ENCODE results near the gene OR10G3.
"Not testable (repeated sequence)": the region's sequence is repeated elsewhere in the genome, so short reads cannot be mapped to it uniquely, and the experiment has no call there.

OR10G3 gene

DNA sequence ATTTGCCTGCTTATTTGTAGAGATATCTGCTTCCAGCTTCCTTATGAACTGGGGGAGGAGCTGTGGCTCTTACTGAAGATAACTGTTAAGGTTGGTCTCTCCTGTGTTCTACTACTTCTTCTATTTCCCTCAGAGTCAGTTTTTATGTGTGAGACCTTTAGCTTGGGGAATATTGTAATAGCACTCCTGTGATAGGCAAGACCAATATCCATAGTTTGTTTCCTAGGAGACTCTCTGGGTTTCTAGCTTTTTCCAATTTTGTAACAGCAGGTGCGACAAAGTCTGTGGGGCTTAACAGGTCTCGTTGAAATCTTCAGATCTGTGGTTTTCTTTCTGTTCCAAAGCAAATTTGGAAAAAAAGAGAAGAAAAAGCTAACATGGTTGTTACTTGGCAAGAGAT lies at the start of gene OR10G3:
Gene OR10G3, minus strand, starts transcription at position 101 of the 400 bp plus-strand sequence. CDS start 9,332 bp downstream, outside the sequence.
- DNase-seq, result no peak

DNA sequence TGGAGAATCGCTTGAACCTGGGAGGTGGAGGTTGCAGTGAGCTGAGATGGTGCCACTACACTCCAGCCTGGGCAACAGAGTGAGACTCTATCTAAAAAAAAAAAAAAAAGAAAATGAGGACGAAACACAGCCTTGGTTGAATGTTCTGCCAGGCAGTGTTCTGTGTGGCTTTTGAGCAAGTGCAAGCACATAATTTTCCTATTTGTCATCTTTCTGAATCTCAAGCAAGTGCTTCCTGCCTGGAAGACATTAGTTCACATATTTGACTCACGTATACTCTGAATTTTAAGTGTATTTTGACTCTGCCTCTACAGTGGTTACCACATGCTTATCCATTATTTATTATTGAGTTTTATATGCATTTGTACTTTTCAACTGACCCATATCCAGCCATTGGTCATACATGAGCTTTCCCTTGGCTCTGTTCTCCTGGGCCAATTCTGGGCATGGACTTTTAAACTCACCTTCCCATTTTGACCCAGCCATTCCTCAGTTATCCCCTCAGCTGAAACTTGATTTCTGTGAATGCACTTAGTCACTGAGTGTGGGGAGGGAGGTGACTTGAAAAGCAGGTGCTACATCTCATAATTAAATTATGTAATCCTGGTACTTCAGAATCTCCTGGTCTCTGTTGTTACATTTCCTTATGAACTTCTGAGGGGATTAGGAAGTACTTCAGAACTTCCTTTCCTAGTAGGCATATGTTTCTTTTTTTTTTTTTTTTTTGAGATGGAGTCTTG lies 46.8 kb upstream of the OR10G3 start:
- no peak for DNase-seq

GRCh38 chr14:21617614-21618013 lies 37.7 kb upstream of the OR10G3 start:
- DNase-seq, result no peak

GRCh38 chr14:21614240-21614639 lies 34.4 kb upstream of the OR10G3 start:
- no peak for DNase-seq

DNA sequence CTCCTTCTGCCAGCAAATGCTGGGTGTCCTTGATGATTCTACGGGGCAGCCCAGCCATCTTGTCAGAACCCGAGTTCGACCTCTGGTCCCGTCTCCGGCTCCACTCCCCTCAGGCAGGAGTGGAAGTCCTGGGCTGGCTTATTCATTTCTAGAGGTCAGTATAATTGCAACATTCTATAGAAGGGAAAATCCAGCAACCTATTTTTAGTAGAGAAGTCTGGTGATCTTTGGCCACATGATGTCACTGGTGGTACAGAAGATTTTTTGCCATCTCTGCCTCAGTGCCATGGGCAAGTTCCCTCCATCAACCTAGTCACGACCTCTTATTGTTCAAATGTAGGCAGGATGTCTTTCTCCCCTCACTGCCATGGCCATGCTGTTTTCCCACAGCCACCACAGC lies 32.4 kb upstream of the OR10G3 start:
- DNase-seq, result no peak

DNA sequence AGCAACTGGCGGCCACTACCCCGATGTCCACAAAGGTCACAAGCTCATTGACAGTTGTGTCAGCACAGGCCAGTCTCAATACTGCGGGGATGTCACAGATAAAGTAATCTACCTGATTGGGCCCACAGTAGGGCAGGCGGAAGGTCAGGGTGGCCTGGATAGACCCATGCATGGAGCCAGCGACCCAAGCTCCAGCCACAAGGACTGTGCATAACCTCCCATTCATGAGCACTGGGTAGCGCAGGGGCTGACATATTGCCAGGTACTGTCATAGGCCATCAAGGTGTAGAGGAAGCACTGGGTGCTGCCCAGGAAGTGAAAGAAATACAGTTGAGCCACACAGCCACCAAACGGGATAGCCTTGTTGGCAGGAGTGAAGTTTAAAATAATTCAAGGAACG lies 22.3 kb upstream of the OR10G3 start:
- not testable (repeated sequence) for DNase-seq

GRCh38 chr14:21589317-21589716 lies 9.4 kb upstream of the OR10G3 start:
- no peak for DNase-seq

- DNase-seq, result no peak
These were observed 4.2 kb downstream of the OR10G3 start for GRCh38 chr14:21575661-21576060.

DNA sequence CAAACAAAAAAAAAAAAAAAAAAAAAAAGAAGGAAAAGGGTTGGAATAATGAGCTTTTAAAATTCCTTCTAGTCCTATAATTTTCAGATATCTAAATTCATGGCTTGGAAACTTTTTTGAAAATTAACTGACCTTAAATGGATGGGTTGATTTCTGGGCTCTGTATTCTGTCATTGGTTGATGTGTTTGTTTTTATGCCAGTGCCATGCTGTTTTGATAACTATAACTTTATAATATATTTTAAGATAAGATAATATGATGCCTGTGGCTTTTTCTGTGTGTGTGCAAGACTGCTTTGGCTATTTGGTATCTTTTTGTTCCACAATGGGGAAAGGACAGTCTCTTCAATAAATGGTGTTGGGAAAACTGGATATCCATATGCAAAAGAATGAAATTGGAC lies 7.3 kb downstream of the OR10G3 start:
- DNase-seq, result no peak

DNA sequence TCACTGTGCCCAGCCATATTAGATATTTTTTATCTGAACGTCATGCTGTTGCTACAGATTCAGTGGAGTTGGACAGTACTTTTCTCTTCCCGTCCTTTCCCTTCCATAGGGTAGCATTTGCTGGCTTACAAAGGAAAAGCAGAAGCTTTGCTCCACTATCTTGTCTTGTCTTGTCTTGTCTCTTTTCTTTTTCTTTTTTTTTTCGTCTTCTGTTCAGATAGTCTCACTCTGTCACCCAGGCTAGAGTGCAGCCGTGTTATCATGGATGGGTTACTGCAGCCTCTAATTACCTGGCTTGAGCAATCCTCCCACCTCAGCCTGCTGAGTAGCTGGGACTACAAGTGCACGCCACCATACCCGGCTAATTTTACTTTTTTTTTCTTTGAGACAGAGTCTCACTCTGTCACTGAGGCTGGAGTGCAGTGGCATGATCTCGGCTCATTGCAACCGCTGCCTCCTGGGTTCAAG lies 21.1 kb downstream of the OR10G3 start:
- DNase-seq, result no peak

DNA sequence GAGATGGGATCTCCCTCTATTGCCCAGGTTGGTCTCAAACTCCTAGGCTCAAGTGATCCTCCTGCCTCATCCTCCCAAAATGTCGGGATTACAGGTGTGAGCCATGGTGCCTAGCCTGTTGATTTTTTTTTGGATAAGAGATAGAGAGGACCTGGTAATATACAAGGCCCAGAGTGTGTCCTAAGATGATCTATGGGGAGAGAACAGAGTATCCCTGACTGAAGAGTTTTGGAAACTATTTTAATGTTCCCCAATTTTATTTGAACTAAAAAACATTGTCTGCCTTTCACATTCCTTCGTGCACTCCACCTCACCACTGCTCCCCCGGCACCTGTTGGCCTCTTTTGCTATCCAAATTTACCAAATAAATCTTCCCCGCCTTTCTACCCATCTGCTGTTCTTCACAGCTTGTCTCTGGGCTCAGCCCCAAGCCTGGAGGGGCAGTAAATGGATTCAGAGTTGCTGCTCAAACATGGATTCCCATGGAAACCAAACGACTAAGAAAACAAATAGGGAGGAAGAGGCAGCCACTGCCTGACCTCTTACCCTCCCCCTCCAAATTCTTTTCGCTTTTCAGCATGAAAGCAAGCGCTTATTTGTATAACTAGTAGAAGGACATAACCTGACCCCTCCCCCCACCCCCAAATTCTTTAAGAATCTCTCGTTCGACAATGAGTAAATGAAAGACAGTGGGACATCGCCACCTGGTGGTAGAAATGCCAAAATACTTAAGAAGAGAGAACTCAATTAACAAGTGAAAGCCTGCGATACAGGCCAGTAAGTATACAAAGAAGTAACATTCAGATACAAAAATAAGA lies 22.6 kb downstream of the OR10G3 start:
- peak; percentile 81 to 89 for DNase-seq

DNA sequence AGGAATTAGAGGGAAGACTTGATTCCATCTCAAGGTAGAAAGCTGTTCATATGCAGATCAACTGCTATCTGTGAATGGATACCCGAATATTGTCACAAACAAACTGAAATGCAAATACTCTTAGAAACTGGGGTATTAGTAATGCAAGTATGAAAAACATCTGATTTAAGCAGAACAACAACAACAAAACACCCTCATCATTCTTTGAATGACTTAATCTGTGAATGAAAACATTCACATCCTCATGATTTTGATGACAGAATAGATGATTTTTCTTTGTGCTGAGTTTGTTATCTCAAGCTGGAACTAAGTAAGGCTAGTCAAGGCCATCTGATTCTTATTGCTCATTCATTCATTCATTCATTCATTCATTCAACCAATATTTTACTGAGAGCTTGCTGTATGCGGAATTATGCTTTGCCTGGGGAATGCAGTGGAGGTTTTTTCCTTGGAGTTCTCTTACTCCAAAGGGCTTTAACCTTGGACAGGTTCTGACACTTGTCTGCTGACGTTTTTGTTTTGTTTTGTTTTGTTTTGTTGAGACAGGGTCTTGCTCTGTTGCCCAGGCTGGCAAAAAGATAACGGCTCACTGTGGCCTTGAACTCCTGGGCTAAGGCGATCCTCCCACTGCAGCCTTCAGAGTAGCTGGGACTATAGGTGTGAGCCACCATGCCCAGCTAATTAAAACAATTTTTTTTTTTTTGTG lies 23.3 kb downstream of the OR10G3 start:
- no peak for DNase-seq

DNA sequence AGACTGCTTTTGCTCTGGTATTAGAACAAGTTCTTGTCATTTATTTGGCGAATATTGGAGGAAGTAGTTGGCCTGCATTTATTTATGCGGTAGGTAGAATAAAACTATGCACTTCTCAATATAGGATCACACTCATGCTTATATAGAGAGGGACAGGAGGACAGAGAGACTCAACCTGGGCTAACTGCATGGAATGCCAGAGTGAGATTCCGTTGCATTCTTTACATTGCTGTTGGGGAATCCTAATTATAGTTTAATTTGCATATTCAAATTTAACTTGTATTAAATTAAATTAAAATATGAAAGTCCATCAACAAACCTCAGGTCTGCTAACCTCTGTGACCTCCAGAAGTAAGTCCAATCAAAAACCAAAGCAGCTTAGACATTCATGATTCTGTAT lies 26.6 kb downstream of the OR10G3 start:
- DNase-seq, result no peak

GRCh38 chr14:21544588-21544987 lies 35.3 kb downstream of the OR10G3 start:
- DNase-seq, result not testable (repeated sequence)

- DNase-seq, result no peak
These were observed 35.9 kb downstream of the OR10G3 start for GRCh38 chr14:21543963-21544362.

DNA sequence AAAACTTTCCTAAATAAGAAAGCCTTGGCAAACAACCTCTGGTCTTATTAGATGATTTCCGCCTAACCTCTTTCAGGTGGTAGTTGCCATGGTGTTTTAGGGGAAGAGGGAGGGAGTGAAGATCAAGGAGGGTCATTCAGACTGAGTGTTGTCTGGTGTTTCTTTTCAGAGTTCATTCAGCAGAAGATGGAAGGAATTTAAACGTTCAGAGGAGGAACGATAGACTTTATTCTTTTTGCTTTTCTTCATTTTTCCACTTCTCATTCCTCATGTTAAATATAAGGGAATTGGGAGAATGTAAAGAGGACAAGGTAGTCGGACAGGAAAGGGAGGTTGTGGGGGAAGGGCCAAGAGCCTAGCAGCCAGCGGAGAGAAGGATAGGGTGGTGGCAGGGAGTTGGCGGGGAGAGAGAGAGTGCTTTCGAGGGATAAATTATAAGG lies 36.3 kb downstream of the OR10G3 start:
- no peak for DNase-seq

GRCh38 chr14:21541413-21542074 lies 38.3 kb downstream of the OR10G3 start:
- no peak for DNase-seq

GRCh38 chr14:21539189-21539940 lies 40.5 kb downstream of the OR10G3 start:
- DNase-seq, result no peak

- no peak for DNase-seq
These were observed 42.8 kb downstream of the OR10G3 start for GRCh38 chr14:21537090-21537424.

DNA sequence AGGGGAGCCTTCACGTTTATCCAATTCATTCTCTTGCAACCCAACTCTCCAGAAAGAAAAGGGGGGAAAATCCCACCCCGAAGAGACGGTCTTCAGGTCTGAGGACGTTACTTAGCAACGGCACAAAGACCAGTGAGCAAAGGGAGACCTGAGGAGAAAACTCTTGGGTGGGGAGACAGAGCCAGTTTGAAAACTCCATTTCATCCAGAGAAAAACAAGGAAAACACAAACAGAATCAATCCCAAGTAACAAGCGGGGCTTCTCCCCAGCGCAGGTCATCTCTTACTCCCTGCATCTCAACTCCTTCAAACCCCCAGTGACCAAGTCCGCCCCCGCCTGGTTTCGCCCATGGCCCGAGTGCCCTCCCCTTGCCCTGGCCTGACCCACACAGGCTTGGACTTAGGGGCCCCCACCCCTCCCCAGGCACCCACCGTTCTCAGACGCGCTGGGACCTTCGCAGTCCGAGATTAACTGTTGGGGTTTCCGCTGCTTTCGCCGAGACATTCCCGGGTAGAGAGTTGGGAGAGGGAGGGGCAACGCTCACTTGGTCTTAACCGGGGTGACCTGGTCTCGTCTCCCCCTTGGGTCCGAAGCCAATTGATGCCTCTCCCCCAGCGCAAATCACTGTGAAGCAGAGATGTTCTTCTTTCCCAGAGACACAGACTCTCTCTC lies 43.3 kb downstream of the OR10G3 start:
- no peak for DNase-seq

DNA sequence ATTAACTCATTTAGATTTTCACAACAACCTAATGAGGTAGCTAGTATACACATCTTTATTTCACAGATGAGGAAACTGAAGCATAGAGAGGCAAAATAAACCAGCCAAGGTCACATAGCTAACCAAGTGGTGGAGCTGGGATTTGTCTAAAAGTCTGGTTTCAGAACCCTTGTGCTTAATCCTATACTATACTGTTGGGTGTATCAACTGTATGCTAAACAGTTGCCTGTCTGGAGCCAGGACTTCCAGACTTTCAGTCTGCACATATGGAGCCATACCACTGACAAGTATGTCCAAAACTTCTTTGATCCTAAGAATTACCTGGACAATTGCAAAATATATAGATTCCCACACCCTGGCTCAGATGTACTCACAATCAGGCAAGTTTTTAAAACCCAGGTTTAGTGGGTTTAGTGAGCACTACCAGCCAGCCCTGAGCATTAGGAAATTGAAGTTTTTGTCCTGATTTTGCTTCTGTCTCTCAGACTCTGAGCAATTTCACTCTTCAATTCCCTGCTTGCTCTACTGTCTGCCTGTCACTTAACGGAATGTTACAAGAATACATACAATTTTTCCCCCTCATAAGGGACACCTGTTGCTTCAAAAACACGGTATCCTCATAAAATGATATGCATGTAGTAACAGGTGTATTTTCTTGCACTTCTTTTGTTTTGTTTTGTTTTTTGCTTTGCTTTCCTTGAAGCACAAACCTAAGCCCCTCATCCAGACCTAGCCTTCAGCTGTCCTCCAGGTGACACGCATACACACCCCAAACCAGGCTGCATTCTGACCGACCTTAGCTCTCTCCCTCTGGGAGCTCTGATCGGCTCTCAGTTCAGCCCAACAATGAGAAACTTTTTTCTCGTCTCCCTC lies 44.1 kb downstream of the OR10G3 start:
- DNase-seq, result no peak

Data from Kasumi-1 (cell line).